CD4-positive, alpha-beta T cell treated with Interleukin-21 for 1 hour (primary cell): Measurements from ENCODE around the gene SCN5A.

Source experiments
- DNase-seq: peaks from one replicate; pipeline ENCODE4 v3.0.0-alpha.2; 2020

Gene SCN5A

DNA sequence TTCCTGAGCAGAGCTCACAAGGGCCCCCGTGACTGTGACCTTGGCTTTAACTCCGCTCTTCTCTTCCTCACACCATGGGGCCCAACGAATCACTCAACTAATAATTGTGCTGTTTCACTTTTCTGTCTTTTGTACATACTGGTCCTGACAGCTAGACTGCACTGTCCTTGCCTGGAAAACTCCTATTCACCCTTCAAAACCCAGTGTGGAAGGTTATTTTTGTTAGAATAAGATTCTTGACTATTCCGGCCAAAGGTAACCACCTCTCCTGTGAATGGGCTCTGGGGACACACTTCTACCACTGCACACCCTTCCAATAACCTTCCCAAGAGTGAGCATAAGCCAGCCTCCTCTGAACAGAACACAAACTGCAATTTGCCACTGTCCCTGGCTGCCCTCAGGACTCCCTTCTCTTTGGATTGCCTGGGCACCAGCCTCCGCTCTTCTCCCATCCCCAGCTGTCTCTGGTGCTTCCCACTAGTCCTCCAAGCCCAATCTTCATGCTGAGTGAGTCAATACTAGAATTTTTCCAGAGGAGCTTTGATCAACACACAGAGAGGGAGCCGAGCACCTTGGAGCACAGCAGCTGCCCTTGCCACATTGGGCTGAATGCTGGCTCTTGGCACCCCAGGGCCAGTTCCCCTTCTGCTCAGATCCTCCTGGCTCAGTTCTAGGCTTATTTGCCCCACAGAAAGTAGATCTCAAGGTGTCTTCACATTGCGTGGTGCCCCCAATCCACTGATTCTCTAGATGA lies 2.1 kb downstream of the SCN5A start:
- DNase-seq: no peak

DNA sequence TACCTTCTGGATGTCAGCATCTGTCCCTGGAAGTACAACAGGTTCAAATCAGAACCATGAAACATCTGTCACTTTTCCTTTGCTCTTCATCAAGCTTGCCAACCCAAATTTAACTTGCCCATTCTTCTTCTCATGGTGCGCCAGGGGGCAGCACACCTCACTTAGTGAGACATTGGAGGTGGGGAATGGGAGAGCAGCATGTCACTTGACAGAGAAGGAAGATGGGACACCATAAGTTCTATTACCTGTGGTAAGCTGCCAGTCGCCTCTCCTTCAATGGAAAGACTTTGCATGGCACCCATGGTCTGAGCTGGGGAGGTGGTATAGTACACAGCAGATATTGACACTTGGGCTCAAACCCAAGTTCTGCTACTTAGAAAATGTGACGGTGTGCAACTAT lies 2.9 kb downstream of the SCN5A start:
- DNase-seq: peak; percentile 15

DNA sequence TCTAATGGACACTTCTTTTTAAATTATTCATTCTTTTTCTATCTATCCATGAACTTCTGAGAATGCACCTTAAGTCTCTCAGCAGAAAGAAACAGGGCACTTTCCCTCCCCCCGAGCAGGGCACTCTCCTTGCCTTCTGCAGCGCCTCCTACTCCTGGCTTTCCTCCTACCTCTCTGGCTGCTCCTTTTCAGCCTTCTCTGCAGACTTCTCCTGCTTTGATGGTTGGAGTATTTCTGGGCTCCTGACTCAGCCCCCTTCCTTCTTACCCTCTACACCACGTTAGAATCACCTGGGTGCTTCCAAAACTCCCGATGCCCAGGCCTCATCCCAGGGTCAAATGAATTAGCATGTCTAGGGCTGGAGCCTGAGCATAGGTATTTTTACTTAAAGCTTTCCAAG lies 3.4 kb downstream of the SCN5A start:
- no peak for DNase-seq

DNA sequence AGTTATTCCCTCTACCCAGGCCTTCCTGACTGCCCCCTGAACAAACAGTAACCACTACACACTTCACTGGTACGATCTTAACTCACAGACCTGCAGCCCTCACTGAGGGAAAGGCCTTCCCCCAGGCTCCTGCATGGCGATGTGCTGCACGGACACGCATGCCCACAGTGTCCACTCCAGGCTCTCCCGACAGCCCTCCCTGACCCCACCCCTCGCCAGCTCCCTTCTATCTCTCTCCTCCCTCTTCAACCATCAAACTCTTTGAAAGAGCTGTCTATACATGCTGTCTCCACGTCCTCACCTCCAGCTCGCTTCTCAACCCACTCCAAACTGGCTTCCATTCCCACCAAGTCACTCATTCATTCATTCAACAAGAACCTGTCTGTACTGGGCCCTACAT lies 3.9 kb downstream of the SCN5A start:
- no peak for DNase-seq

DNA sequence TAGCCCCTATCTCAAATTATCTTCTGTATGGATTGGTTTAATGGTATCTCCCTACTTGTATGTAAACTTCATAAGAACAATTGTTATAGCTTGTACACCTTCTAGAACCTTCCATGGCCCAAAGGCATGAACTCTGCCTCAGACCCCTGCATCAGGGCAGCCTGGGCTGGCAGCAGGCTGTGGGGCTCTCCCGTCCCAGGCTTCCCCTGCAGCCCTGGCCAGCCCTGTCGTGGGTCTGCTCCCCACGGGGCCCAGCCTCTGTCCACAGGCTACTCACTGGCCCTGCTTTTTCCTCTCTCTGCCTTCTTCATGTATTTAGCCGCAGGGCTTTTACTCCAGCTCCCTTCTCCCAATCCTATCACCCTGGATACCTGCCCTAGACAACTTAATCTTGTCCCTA lies 4.4 kb downstream of the SCN5A start:
- DNase-seq: no peak

DNA sequence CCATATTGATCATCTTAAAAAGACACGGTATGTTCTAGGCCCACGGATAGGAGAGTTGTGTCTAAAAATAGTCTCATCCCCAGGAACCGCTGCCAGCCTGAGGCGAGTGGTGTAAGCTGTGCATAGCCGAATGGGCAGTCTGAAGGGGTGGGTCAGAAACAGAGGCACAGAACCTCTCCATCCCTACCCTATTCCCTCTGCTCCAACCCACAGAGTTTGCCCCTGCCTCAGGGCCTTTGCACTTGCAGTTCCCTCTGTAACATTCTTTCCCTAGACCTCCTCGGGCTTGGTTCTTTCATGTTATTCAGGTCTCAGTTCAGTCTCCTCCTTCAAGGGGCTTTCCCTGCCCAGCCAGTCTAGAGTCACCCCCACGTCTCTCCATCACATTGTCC lies 4.8 kb downstream of the SCN5A start:
- DNase-seq: no peak

DNA sequence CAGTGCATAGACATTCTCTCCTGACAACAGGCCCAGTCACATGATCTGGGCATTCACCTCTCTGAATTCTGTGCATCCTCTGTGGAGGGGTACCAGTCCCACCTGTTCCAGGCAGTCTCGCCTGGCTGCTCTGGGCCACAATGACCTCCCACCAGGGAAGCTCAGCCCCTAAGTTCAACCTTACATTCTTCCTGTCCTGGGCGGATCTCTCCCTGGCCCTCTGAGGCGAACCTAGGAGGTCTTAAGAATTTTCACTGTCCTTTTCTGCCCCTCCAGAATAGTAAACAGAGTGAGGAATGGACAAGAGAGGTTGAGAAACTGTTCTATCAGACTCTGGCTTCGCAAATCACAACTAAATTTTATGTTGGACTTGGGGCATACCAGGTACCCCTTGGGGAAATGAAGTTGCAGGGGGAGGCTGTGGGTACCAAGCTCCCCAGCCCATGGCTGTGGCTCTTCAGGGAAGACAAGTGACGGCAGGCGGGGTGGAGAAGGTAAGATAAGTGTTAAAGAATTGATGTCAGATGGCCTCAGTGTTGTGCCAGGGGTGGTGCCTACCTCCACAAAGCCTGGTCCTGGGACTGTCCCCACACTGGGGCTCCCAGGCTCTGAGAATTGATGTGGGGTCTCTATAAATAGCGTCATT lies 5.3 kb downstream of the SCN5A start:
- no peak for DNase-seq

DNA sequence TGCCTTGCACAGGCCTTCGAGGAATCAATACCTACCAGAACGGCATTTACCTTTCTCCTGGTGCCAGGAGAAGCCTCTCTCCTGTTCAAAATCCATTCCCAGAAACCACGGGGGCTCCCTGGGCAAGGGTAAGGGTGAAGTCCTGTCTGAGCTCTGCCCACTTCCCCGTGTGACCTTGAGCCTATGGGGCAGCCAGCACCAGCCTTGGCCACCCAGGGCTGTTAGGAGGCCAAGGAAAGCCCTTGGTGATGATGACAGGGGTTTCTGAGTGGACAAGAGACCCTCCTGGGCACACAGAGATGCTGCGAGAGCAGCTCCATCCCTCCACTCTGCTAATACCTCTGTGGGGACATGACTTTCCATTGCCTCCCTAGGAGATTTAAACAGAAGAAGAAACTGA lies 5.9 kb downstream of the SCN5A start:
- DNase-seq: no peak

DNA sequence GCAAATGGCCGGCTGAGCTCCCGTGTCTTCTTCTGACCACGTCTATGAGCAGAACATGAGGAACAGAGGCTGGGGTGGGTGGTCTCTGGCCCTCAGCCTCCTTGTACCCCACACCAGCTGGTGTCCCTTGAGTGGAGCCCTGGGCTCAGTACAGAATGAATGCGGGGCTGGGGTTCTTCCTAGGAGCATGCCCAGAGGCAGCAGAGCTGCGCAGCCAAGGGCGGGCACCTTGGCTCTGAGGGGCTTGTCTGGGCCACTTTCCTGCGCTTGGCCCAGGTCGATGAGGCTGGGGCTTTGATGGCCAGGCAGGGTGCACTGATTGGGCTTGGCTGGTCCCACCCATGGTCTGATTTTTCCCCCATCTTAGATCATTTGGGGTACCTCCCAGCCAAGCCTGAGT lies 6.4 kb downstream of the SCN5A start:
- no peak for DNase-seq

DNA sequence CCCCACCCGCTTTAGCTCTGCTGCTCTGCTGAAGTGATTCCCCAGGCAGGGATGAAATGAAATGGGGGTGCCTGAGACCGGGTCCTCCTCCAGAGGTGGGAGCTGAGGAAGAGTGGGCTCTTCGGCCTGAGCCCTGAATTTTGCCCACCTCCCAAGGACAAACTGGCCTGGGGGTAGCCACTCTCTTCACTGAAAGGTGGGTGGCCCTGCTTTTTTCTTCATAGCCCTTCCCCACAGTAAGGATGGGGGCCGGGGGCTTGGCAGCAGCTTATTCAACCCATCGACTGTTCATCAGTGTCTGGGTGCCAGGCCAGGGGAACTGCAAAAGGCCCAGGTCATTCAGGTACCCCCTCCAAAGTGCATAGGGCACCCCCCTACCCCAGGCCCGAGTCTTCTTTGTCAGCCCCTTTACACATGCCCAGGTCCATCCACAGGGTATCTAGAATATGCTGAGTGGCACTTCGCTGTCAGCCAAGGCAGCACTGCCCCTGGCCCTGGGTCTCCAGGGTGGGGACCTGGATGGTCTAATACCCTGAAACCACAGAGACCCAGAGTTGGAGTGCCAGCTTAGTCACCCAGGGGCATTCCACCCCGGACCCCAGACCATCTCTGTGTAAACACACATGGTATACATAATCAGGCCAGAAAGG lies 7.9 kb downstream of the SCN5A start:
- no peak for DNase-seq

DNA sequence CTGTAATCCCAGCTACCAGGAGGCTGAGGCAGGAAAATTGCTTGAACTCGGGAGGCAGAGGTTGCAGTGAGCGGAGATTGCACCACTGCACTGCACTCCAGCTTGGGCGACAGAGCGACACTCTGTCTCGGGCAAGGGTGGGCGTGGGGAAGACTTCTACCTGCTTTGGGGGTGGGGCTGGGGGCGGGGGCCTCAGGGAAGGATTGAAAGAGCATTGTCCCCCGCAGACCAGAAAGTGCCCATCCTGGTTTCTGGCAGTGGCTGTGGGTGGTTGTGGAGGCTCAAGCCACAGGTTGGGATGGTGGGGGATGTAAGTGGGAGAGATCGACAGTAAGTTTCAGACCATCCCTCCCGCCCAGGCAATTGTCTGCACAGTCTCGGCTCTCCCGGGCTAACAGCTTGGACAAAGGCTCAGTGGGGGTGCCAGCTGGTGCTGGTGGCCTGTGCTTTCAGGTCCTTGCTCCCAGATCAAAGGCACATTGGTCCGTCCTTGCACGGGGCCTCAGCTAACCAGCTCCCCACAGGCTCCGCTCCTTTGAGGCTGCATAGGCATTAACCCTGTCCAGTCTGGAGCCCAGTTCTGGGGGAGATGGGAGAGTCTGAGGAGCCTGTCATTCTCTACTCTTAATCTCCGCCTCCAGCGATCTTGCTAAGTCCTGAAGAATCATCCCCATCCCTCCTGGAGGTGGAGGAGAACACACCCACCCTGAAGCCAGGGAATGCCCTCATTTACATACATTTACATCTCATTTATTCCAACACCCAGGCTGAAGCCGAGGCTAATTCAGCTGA lies 8.6 kb downstream of the SCN5A start:
- DNase-seq: no peak

DNA sequence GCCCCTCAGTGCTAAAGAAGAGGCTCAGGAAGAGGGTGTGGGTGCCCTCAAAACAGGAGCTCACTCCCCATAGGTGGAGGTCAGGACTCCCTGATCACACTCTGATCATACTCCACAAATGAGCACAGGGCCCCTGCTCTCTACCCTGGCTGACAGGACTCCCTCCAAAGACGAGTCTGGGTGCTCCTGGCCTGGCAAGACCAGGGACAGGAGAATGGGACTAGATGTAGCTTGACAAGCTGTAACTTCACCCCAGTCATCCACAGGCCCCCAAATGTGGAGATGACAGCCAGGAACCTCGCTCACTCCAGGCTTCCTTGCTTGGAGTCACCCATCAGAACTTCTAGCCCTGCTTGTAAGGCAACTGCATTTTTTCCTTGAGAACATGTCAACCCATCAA lies 11.1 kb downstream of the SCN5A start:
- no peak for DNase-seq

DNA sequence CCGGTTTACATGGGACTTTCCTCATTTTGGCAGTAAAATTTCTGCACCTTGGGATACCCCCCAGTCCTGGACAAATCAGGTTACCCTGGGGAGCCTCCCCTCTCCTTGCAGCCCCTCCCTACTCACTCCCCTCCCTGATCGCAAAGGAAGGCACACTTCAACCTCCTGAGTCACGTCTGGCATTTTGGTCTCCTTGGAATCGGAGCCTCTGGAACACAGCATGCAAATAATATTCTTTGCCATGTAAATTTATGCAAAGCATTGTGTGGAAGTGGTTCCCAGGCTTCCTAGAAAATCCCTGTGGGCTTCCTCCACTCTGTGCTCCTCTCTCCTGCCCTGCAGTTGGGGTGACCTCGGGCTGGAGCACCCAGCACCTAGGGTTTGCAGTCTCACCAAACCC lies 11.6 kb downstream of the SCN5A start:
- no peak for DNase-seq

DNA sequence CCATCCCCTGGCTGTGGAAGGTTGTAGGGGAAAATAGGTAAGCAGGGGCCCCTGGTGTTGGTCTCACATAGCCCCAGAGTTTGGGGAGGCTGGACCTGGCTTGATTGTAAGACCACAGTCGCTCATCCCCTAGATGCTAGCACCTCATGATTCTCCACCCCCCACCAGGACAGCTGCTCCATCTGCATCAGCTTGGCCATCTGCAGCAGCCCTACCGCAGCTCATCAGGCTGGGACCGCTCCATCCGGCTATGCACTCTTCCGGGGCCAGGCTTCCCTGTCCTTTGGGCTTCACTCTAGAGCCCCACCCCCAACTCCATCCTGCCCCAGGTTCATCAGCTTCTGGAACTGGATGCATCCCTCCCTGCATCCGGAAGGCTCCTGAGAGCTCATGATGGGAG lies 12.6 kb downstream of the SCN5A start:
- no peak for DNase-seq

DNA sequence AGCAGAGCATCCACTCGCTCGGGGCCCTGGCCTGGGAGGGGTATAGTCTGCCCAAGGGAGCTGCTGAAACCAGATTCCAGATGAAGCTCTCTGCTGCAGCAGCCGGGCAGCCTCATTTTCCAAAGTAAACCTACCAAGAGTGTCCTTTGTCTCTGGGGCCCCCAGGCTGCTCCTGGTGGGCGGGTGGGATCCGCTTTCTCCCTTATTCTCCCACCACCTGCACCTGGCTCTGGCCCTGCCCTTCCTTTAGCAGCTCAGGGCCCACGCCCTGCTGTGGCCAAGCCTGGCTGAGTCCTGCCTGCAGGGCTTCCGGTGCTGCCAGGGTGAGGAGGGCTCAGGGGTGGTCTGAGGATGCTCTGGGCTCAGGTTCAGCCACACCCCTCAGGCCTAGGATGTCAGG lies 13.0 kb downstream of the SCN5A start:
- no peak for DNase-seq

DNA sequence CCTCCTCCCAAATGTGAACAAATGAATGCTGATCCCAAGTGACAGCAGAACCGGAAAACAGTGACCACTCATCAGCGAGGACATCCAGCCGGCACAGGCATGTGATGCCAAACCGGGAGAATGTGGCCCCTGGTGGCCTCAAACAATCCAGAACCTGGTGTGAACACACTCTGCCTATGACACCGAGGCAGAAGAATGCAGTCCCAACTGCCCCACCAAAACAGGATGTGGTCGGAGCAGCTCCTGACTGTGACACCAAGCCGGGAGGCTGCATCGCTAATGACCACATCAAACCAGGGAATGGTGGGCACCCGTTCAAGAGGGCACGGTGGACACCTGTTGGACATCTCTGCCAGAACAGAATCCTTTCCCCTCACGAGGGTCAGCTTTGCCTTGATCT lies 15.4 kb downstream of the SCN5A start:
- no peak for DNase-seq

DNA sequence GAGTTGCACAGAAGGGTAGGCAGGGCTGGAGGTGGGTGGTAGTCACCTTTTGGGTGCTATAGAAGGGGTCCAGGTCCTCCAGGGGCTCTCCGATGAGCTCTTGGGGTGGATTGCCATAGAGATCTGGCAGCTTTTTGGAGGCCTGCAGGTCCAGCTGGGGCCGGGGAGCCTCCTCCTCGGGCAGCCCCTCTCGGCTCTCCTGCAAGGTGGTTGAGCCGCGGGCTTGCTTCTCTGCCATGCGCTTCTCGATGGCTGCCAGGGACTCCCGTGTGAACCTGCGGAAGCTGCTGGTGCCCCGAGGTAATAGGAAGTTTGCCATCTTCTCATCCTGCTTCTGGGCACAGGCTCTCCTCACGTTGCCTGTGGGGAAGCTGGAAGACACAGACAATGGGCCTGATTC lies 16.5 kb downstream of the SCN5A start:
- no peak for DNase-seq

DNA sequence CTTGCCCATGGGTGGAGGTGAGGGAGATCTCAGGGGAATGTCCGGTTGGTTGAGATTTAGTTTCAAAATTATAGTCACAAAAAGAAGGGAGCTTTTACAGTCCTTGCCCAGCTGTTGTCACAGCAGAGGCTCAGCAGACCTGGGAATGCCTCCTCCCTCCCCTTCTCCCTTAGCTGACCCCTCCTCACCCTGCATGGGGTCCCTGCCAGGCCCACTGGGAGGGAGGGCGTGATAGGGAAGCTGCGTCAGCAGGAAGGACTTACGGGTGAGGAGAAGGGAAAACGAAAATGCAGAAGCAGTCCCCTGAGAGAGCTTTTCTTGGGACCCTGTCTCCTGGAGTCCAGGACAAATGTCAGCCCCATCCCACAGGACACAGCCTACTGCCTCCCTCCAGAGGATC lies 18.9 kb downstream of the SCN5A start:
- no peak for DNase-seq

DNA sequence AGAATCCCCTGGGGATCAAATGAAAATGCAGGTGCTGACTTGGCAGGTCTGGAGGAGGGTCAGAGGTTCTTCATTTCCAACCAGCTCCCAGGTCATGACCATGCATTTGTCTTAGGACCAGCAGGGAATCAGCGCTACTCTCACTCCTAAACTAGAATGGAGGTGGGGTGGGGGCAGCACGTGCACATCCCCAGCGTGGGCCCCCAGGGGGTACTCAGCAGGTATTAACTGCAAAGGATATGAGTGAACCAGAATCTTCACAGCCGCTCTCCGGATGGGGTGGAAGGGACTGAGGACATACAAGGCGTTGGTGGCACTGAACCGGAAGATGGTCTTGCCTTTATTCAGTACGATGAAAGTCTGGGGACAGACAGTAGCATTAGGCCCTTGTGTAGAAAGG lies 19.4 kb downstream of the SCN5A start:
- DNase-seq: no peak

DNA sequence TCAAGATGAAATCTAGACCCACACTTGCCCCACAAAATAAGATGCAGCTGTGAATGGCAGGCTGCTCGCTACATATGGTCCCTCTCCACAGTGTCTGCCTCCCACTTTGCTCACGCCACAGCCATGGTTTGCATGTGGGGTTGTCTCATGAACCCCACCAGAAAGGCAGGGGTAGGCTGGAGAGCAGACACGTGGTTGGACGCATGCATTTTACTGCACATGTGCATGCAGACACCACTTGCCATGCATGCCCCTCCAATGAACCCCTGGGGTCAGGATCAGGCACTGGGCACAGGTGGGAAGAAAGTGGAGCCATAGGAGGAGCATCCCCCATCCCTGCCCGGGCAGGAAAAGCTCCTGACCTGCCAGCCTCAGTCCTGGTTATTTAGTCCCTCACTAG lies 20.7 kb downstream of the SCN5A start:
- no peak for DNase-seq

DNA sequence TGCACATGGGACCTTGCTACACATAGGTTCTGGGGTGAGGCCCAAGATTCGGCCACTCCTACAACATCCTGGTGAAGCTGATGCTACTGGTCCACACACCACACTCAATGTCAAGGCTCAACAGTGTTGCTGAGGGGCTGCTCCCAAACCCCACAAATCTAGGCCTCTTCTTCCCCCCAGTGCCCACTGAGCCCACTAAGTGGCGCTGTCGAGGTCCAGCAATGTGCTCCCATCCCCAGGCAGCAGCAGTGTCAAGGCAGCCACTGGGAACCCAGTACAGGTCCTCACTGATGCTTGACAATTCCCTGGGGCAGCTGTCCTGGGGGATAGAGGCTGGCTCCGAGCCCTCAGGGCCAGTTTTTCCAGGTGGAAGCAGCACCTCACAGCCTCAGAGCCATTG lies 21.5 kb downstream of the SCN5A start:
- no peak for DNase-seq

DNA sequence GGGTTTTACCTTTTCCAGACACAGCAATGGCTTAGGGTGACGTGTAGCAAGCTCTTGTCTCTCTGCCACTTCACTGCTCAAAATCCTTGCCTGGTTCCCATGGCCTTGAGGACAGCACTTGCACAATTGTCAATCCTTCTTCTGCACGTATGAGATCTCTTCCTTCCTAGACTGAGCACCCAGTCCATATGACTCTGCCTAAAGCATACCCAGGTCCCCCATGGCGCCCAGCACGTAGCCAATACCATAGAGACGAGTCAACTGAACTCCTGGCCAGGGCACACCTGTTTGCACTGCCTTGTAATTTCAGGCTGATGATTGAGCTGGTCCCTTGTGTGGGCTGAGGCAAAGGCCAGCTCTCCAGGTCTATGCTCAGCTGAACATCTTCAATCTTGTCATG lies 23.3 kb downstream of the SCN5A start:
- no peak for DNase-seq

DNA sequence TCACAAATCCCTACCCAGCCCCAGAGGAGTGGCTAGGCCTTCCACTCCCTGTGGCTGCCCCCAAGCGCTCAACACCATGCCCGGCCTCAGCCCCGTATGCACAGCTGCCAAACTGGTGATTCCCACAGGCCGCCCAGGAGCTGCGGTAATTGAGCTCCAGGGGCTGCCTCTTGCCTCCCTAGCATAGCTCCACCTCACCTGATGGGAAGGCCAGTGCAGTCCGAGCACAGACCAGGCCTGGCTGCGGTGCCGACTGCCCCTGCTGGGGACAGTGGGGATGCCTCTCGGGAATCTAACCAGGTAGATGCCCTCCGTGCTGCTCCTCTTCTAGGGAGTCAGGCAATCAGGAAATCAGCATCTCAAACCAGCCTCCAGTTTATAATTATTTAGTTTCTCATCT lies 25.9 kb downstream of the SCN5A start:
- no peak for DNase-seq

DNA sequence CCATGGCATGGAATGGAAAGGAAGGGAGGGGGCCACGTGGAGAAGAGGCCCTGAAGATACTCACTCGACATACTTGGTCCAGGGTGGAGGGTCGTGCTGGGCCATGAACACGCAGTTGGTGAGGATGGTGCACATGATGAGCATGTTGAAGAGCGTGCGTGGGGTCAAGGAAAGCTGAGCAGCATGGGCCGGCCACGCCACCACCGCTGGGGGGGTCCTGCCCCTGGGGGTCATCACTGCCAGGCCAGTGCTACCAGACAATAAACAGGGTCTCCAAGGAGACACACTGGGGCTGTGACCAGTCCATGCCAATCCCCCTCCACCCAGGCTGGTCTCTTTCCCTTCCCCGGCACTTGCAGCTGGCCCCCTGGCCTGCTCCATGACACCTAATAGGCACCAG lies 27.2 kb downstream of the SCN5A start:
- no peak for DNase-seq
